Breast epithelium (tissue), 4 donors: ENCODE data around the gene REM1. TPM values are rescaled to one million over a fixed set of nuclear protein-coding genes. Genes with fewer than 3 reads are reported as not detected.

Experiments
- DNase-seq, 2 donors: peaks; one replicate each; pipeline ENCODE4 v3.0.0-alpha.2; 2019; ENCODE audit warnings: low spot score in 2 of 2
- H3K27ac ChIP-seq, 2 donors: fragments of 200-600 bp; sonication (generic) in 1 of 2; one replicate each; pipeline ENCODE4 v1.5.1; 2016 to 2019; ENCODE audit warnings: mild to moderate bottlenecking in 1 of 2
- H3K27me3 ChIP-seq, 2 donors: fragments of 200-600 bp; sonication (generic) in 1 of 2; one replicate each; pipeline versions ENCODE4 v1.5.1 to v1.6.0; 2017 to 2019; ENCODE audit warnings: control low read depth in 1 of 2, mild to moderate bottlenecking in 1 of 2
- H3K36me3 ChIP-seq: fragments of 200-600 bp; one replicate; pipeline ENCODE4 v1.5.1; 2019
- H3K4me1 ChIP-seq, 2 donors: fragments of 200-600 bp; sonication (generic); one replicate each; pipeline ENCODE4 v1.5.1; 2016 to 2019; ENCODE audit warnings: control low read depth in 1 of 2
- H3K4me3 ChIP-seq, 3 donors: fragments of 200-600 bp; sonication (generic); 1 replicate in 2 of 3; 2 replicates in 1 of 3; pipeline ENCODE4 v1.5.1; 2016 to 2019; ENCODE audit warnings: mild to moderate bottlenecking in 3 of 3, moderate library complexity in 2 of 3
- H3K9me3 ChIP-seq, 2 donors: fragments of 200-600 bp; sonication (generic) in 1 of 2; one replicate each; pipeline ENCODE4 v1.5.1; 2016 to 2019; ENCODE audit warnings: control low read depth in 1 of 2
- POLR2A ChIP-seq: fragments of 450-650 bp; IDR thresholded peaks from one replicate; pipeline ENCODE4 v1.6.1; 2016; ENCODE audit warnings: antibody characterized with exemption, mild to moderate bottlenecking, moderate library complexity
- POLR2AphosphoS5 ChIP-seq, 3 donors: sonication (generic); formaldehyde crosslinking; IDR thresholded peaks; one replicate each; pipeline ENCODE4 v1.6.1; 2017; ENCODE audit warnings: antibody characterized with exemption in 3 of 3
- intact Hi-C: fragments of 100-400 bp; cut with DNase I; formaldehyde crosslinking; loops from one replicate; pipeline ENCODE4 v1.15.1; 2023; ENCODE audit warnings: low total_unique reads
- total RNA-seq, 3 donors: library from RNA; depleted of rRNA; stranded (reverse); fragments of >200 nt; gene quantifications; one replicate each; pipeline ENCODE4 v1.1.0, GENCODE V29; 2016
- TF ChIP-seq, protein P1 (sequence below), 3 donors: fragments of 450-650 bp; IDR thresholded peaks; one replicate each; pipeline ENCODE4 v1.5.1; 2016 to 2017; ENCODE audit warnings: antibody characterized with exemption in 3 of 3, mild to moderate bottlenecking in 3 of 3, moderate library complexity in 3 of 3

REM1 gene
- total RNA-seq, 3 donors from 2014 or later: 3.2 to 3.9 (median 3.4) TPM

GRCh38 chr20:31527266-31527665, 52.2 kb downstream of the REM1 start:
- Histone ChIP-seq H3K9me3 (no peaks in the 10 kb centered on the region), H3K27me3 (no peaks in the 10 kb centered on the region), H3K27ac (no peak overlapping the region), H3K4me1 (no peaks in the 10 kb centered on the region), H3K4me3 (no peak overlapping the region), H3K36me3 (no peaks in the 10 kb centered on the region)
- DNase-seq: no peak
- TF ChIP-seq, protein P1, sequence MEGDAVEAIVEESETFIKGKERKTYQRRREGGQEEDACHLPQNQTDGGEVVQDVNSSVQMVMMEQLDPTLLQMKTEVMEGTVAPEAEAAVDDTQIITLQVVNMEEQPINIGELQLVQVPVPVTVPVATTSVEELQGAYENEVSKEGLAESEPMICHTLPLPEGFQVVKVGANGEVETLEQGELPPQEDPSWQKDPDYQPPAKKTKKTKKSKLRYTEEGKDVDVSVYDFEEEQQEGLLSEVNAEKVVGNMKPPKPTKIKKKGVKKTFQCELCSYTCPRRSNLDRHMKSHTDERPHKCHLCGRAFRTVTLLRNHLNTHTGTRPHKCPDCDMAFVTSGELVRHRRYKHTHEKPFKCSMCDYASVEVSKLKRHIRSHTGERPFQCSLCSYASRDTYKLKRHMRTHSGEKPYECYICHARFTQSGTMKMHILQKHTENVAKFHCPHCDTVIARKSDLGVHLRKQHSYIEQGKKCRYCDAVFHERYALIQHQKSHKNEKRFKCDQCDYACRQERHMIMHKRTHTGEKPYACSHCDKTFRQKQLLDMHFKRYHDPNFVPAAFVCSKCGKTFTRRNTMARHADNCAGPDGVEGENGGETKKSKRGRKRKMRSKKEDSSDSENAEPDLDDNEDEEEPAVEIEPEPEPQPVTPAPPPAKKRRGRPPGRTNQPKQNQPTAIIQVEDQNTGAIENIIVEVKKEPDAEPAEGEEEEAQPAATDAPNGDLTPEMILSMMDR (IDR thresholded peaks at IDR 0.05): no peak
- no peak for TF ChIP-seq POLR2A
- no peak for TF ChIP-seq POLR2AphosphoS5 (IDR thresholded peaks at IDR 0.05)
- intact Hi-C loops: no loop called here

Other genes starting within 250 kb of the REM1 start
- not detected for gene DEFB115, start 217.6 kb upstream of the REM1 start, total RNA-seq
- gene DEFB116, start 166.7 kb upstream of the REM1 start, total RNA-seq: not detected
- gene DEFB118, start 106.7 kb upstream of the REM1 start, total RNA-seq: not detected
- gene DEFB119, start 84.7 kb upstream of the REM1 start, total RNA-seq: not detected
- gene DEFB121, start 69.1 kb upstream of the REM1 start, total RNA-seq: not detected
- gene DEFB123, start 34.7 kb upstream of the REM1 start, total RNA-seq: not detected
- gene DEFB124, start 161 bp upstream of the REM1 start, total RNA-seq: not detected
- 10 to 100 TPM; 44.2 to 73.7 (median 53.1) TPM for gene HM13, start 39.2 kb downstream of the REM1 start, total RNA-seq
- 100 to 1,000 TPM; 156 to 407 (median 270) TPM for gene ID1, start 130.0 kb downstream of the REM1 start, total RNA-seq
- 1 to 10 TPM in 1 of 3 donors, not detected in 2; 5.3 TPM for gene COX4I2, start 162.6 kb downstream of the REM1 start, total RNA-seq
- gene BCL2L1, start 247.6 kb downstream of the REM1 start, total RNA-seq: 100 to 1,000 TPM in 2 of 3 donors, 10 to 100 TPM in 1; 95.1 to 124 (median 117) TPM